ENCODE measurements around the gene MYH16. TPM values are rescaled to one million over a fixed set of nuclear protein-coding genes. Genes with fewer than 3 reads are reported as not detected.

MYH16 gene
- total RNA-seq, 1 experiment from 2014 or later = 0.57 TPM

GRCh38 chr7:99292127-99292526 lies 19.5 kb downstream of the MYH16 start:
- Histone ChIP-seq H3K79me2 (ENCODE audit: insufficient read depth, low read length) (no peaks in the 10 kb centered on the region), H3K36me3 (ENCODE audit: control insufficient read depth in 1 of 2, insufficient read depth in 2 of 2, low read length in 2 of 2) (no peaks in the 10 kb centered on the region), H3K9ac (ENCODE audit: low read length) (no peak overlapping the region), H3K27ac (ENCODE audit: low read depth, low read length) (no peak overlapping the region), H2AFZ (ENCODE audit: low read depth, low read length, poor library complexity, severe bottlenecking) (no peak overlapping the region), H3K4me3 (replicated peaks in 1 of 2; ENCODE audit: low read depth in 1 of 2, low read length in 2 of 2) (no peak overlapping the region), H3K27me3 (ENCODE audit: insufficient read depth, low read length) (no peaks in the 10 kb centered on the region), H4K20me1 (ENCODE audit: insufficient read depth) (no peaks in the 10 kb centered on the region), H3K4me1 (ENCODE audit: control insufficient read depth in 1 of 2, insufficient read depth in 2 of 2, low read length in 2 of 2) (no peaks in the 10 kb centered on the region), H3K9me2 (ENCODE audit: insufficient read depth) (no peaks in the 10 kb centered on the region), H3K9me3 (ENCODE audit: control insufficient read depth in 1 of 2, insufficient read depth in 1 of 2, low read depth in 1 of 2, low read length in 2 of 2) (no peaks in the 10 kb centered on the region), H3K4me2 (ENCODE audit: low read length) (no peak overlapping the region)
- ChIA-PET POLR2A (no interaction called here), CTCF (no interaction called here), RAD21 (ENCODE audit: low non-redundant PET in 1 of 2, low total read pairs in 2 of 2, uncharacterized antibody in 2 of 2, unreplicated experiment in 2 of 2) (no interaction called here)
- no peak for DNase-seq (ENCODE audit: low read depth, low spot score)
- intact Hi-C loops (cut with micrococcal nuclease) = no loop called here
- no peak for TF ChIP-seq FOSL1 (IDR thresholded peaks at IDR 0.05; ENCODE audit: low read depth)
- no peak for TF ChIP-seq EZH2phosphoT487 (IDR thresholded peaks at IDR 0.05; ENCODE audit: borderline replicate concordance)
- TF ChIP-seq TCF7L2 (IDR thresholded peaks at IDR 0.05; ENCODE audit: borderline replicate concordance, extremely low read depth, insufficient read depth, insufficient read length) = no peak
- TF ChIP-seq ZNF274 (IDR thresholded peaks at IDR 0.05; ENCODE audit: low read depth, low read length) = no peak
- no peak for TF ChIP-seq ELF1 (IDR thresholded peaks at IDR 0.05; ENCODE audit: borderline replicate concordance, low read depth)
- no peak for TF ChIP-seq SIN3A (IDR thresholded peaks at IDR 0.05; ENCODE audit: low read depth)
- no peak for TF ChIP-seq JUND (IDR thresholded peaks at IDR 0.05)
- no peak for TF ChIP-seq POLR2AphosphoS5 (IDR thresholded peaks at IDR 0.05; ENCODE audit: low read depth, low read length)
- TF ChIP-seq ATF3 (IDR thresholded peaks at IDR 0.05) = no peak
- TF ChIP-seq SP1 (IDR thresholded peaks at IDR 0.05; ENCODE audit: low read depth) = no peak
- TF ChIP-seq EGR1 (IDR thresholded peaks at IDR 0.05; ENCODE audit: low read depth) = no peak
- no peak for TF ChIP-seq CBX3 (IDR thresholded peaks at IDR 0.05; ENCODE audit: low read depth)
- TF ChIP-seq MAX (IDR thresholded peaks at IDR 0.05) = no peak
- no TSS peak for BruUV-seq (replicated peaks)
- no peak for ATAC-seq

- Histone ChIP-seq H3K36me3 (ENCODE audit: control insufficient read depth in 1 of 2, insufficient read depth in 2 of 2, low read length in 2 of 2) (no peaks in the 10 kb centered on the region), H3K4me2 (ENCODE audit: low read length) (no peak overlapping the region), H3K9me2 (ENCODE audit: insufficient read depth) (no peaks in the 10 kb centered on the region), H2AFZ (ENCODE audit: low read depth, low read length, poor library complexity, severe bottlenecking) (no peak overlapping the region), H3K27ac (ENCODE audit: low read depth, low read length) (no peak overlapping the region), H3K4me3 (replicated peaks in 1 of 2; ENCODE audit: low read depth in 1 of 2, low read length in 2 of 2) (no peak overlapping the region), H3K4me1 (ENCODE audit: control insufficient read depth in 1 of 2, insufficient read depth in 2 of 2, low read length in 2 of 2) (no peaks in the 10 kb centered on the region), H3K9ac (ENCODE audit: low read length) (no peak overlapping the region), H3K9me3 (ENCODE audit: control insufficient read depth in 1 of 2, insufficient read depth in 1 of 2, low read depth in 1 of 2, low read length in 2 of 2) (no peaks in the 10 kb centered on the region), H4K20me1 (ENCODE audit: insufficient read depth) (no peaks in the 10 kb centered on the region), H3K27me3 (ENCODE audit: insufficient read depth, low read length) (no peaks in the 10 kb centered on the region), H3K79me2 (ENCODE audit: insufficient read depth, low read length) (no peaks in the 10 kb centered on the region)
- DNase-seq (ENCODE audit: low read depth, low spot score) (no peak), ATAC-seq (no peak)
- no TSS peak for BruUV-seq (replicated peaks)
- ChIA-PET CTCF (no interaction called here), POLR2A (no interaction called here), RAD21 (ENCODE audit: low non-redundant PET in 1 of 2, low total read pairs in 2 of 2, uncharacterized antibody in 2 of 2, unreplicated experiment in 2 of 2) (no interaction called here)
- intact Hi-C loops (cut with micrococcal nuclease) = no loop called here
- TF ChIP-seq REST (IDR thresholded peaks at IDR 0.05; ENCODE audit: low read depth) (no peak), ZBTB33 (IDR thresholded peaks at IDR 0.05; ENCODE audit: extremely low read depth, insufficient replicate concordance, low read length) (no peak), ZFX (IDR thresholded peaks at IDR 0.05) (no peak), EGR1 (IDR thresholded peaks at IDR 0.05; ENCODE audit: low read depth) (no peak), FOSL1 (IDR thresholded peaks at IDR 0.05; ENCODE audit: low read depth) (no peak), EZH2 (IDR thresholded peaks at IDR 0.05) (no peak), SIN3A (IDR thresholded peaks at IDR 0.05; ENCODE audit: low read depth) (no peak), CBX3 (IDR thresholded peaks at IDR 0.05; ENCODE audit: low read depth) (no peak), ZNF274 (IDR thresholded peaks at IDR 0.05; ENCODE audit: low read depth, low read length) (no peak)
Observed at GRCh38 chr7:99293167-99293566, 20.5 kb downstream of the MYH16 start.

Measured in HCT116 (cell line).